ENCODE measurements around the gene GABPB1. TPM values are rescaled to one million over a fixed set of nuclear protein-coding genes. Genes with fewer than 3 reads are reported as not detected.

GABPB1 gene
- total RNA-seq, 1 experiment from 2014 or later, result 35.3 TPM

DNA sequence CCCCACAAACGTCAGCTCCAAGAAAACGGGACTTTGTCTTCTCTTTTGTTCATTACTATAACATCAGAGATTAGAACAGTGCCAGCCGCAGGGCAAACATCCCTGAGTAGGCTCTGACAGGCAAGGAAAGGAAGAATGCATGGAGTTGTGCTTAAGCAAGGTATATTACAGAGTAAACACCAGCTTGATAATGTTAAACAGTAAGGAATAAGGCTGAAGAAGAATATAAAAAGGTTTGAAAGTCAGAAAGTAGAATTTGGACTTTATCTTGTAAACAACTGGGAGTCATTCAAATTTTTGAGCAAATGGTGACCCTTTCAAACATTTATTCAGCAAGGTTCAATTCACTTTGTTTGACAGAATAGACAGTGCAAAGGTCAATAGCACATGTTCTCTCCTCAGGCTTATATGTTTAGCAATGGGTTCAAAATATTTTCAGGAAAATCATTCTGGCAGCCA is 11.0 kb downstream of the GABPB1 start:
- no peak overlapping the region for H3K4me3 ChIP-seq (ENCODE audit: low read depth, low read length, poor library complexity, severe bottlenecking)
- ChIA-PET CTCF (no interaction called here), POLR2A (ENCODE audit: low non-redundant PET) (no interaction called here)
- intact Hi-C loops (cut with micrococcal nuclease; ENCODE audit: unreplicated experiment), result no loop called here
- DNase-seq (ENCODE audit: low spot score), result no peak
- BruUV-seq (replicated peaks), result no TSS peak
- H3K27me3 ChIP-seq (replicated peaks; ENCODE audit: insufficient read depth, low read depth, low read length, poor library complexity), result no peaks in the 10 kb centered on the region
- no peak for TF ChIP-seq EZH2 (IDR thresholded peaks at IDR 0.05; ENCODE audit: borderline replicate concordance, low read depth, low read length, poor library complexity, severe bottlenecking)
- TF ChIP-seq, protein P1, sequence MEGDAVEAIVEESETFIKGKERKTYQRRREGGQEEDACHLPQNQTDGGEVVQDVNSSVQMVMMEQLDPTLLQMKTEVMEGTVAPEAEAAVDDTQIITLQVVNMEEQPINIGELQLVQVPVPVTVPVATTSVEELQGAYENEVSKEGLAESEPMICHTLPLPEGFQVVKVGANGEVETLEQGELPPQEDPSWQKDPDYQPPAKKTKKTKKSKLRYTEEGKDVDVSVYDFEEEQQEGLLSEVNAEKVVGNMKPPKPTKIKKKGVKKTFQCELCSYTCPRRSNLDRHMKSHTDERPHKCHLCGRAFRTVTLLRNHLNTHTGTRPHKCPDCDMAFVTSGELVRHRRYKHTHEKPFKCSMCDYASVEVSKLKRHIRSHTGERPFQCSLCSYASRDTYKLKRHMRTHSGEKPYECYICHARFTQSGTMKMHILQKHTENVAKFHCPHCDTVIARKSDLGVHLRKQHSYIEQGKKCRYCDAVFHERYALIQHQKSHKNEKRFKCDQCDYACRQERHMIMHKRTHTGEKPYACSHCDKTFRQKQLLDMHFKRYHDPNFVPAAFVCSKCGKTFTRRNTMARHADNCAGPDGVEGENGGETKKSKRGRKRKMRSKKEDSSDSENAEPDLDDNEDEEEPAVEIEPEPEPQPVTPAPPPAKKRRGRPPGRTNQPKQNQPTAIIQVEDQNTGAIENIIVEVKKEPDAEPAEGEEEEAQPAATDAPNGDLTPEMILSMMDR (conservative IDR thresholded peaks at IDR 0.05; ENCODE audit: low read depth, low read length), result no peak
- H3K9me3 ChIP-seq (ENCODE audit: low read depth, low read length, poor library complexity, severe bottlenecking), result no peaks in the 10 kb centered on the region
- no peaks in the 10 kb centered on the region for H3K4me1 ChIP-seq (ENCODE audit: insufficient read depth, low read length, poor library complexity, severe bottlenecking)
- no peak overlapping the region for H3K27ac ChIP-seq (ENCODE audit: low read depth, low read length, poor library complexity, severe bottlenecking)
- no peaks in the 10 kb centered on the region for H3K36me3 ChIP-seq (ENCODE audit: insufficient read depth, low read length, poor library complexity, severe bottlenecking)

DNA sequence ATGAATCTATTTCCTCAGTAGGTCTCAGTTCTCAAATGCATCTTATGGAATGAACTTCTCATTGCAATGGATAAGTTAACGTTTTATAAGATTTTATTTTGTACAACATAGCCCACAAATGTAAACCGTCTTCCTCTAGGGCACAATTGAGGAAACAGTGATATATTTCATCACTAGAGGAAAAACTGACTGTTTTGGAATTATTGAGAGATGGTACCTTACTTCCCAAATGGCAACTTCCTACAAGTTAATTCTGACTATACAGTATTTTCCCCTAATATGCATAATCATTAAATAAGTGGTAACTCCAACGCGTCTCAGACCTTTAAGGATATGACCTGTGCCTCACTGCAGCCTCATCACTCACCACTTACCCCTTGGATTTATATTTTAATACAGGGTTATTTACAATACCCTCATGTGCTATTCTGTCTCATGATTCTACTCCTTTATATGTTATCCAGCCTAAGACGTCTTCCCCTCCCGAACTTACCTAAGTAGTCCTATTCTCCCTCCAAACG is 13.3 kb downstream of the GABPB1 start:
- Histone ChIP-seq H3K4me1 (ENCODE audit: insufficient read depth, low read length, poor library complexity, severe bottlenecking) (no peaks in the 10 kb centered on the region), H3K9me3 (ENCODE audit: low read depth, low read length, poor library complexity, severe bottlenecking) (no peaks in the 10 kb centered on the region), H3K36me3 (ENCODE audit: insufficient read depth, low read length, poor library complexity, severe bottlenecking) (no peaks in the 10 kb centered on the region), H3K27ac (ENCODE audit: low read depth, low read length, poor library complexity, severe bottlenecking) (no peak overlapping the region), H3K27me3 (replicated peaks; ENCODE audit: insufficient read depth, low read depth, low read length, poor library complexity) (no peaks in the 10 kb centered on the region), H3K4me3 (ENCODE audit: low read depth, low read length, poor library complexity, severe bottlenecking) (no peak overlapping the region)
- DNase-seq (ENCODE audit: low spot score), result no peak
- no TSS peak for BruUV-seq (replicated peaks)
- intact Hi-C loops (cut with micrococcal nuclease; ENCODE audit: unreplicated experiment), result no loop called here
- ChIA-PET CTCF (no interaction called here), POLR2A (ENCODE audit: low non-redundant PET) (no interaction called here)
- TF ChIP-seq EZH2 (IDR thresholded peaks at IDR 0.05; ENCODE audit: borderline replicate concordance, low read depth, low read length, poor library complexity, severe bottlenecking), result no peak
- TF ChIP-seq, protein P1 (conservative IDR thresholded peaks at IDR 0.05; ENCODE audit: low read depth, low read length), result no peak

DNA sequence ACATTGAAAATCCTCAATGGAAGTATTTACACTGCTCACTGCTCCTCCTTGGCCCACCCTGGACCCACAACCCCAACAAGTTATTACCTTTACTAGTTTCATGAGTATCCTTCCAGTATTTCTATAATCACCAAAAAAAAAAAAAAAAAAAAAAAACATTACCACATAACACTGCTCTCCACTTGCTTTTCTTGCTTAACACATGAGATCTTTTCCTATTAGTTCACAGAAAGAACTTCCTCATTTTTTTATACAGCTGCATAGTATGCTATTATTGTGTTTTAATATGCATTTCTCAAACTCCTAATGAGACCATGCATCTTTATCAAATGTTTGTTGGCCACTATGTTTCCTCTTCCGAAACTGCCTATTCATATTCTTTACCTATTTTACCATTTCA is 14.6 kb downstream of the GABPB1 start:
- ChIA-PET CTCF (no interaction called here), POLR2A (ENCODE audit: low non-redundant PET) (no interaction called here)
- no peaks in the 10 kb centered on the region for H3K27me3 ChIP-seq (replicated peaks; ENCODE audit: insufficient read depth, low read depth, low read length, poor library complexity)
- intact Hi-C loops (cut with micrococcal nuclease; ENCODE audit: unreplicated experiment), result no loop called here
- H3K4me1 ChIP-seq (ENCODE audit: insufficient read depth, low read length, poor library complexity, severe bottlenecking), result no peaks in the 10 kb centered on the region
- H3K27ac ChIP-seq (ENCODE audit: low read depth, low read length, poor library complexity, severe bottlenecking), result no peak overlapping the region
- no peak overlapping the region for H3K4me3 ChIP-seq (ENCODE audit: low read depth, low read length, poor library complexity, severe bottlenecking)
- H3K36me3 ChIP-seq (ENCODE audit: insufficient read depth, low read length, poor library complexity, severe bottlenecking), result no peaks in the 10 kb centered on the region
- TF ChIP-seq, protein P1 (conservative IDR thresholded peaks at IDR 0.05; ENCODE audit: low read depth, low read length), result no peak
- no peak for TF ChIP-seq EZH2 (IDR thresholded peaks at IDR 0.05; ENCODE audit: borderline replicate concordance, low read depth, low read length, poor library complexity, severe bottlenecking)
- BruUV-seq (replicated peaks), result no TSS peak
- no peaks in the 10 kb centered on the region for H3K9me3 ChIP-seq (ENCODE audit: low read depth, low read length, poor library complexity, severe bottlenecking)
- DNase-seq (ENCODE audit: low spot score), result no peak
